CD14-positive monocyte (primary cell): ENCODE data around the gene OR52E5. TPM values are rescaled to one million over a fixed set of nuclear protein-coding genes. Genes with fewer than 3 reads are reported as not detected.

Experiments
- DNase-seq, 3 donors: peaks; one replicate each; pipeline ENCODE4 v3.0.0-alpha.2; 2011 to 2022
- H2AFZ ChIP-seq: 2 replicates; pipeline ENCODE4 v1.6.0; 2012; ENCODE audit warnings: mild to moderate bottlenecking, low read depth, low read length, inconsistent platforms; ENCODE audit not compliant: insufficient read depth, poor library complexity, severe bottlenecking
- H3K27ac ChIP-seq, 2 donors: 1 replicate in 1 of 2; 2 replicates in 1 of 2; pipeline ENCODE4 v1.5.1; 2012 to 2013; ENCODE audit warnings: low read length in 2 of 2, control low read depth in 1 of 2, inconsistent platforms in 1 of 2, low read depth in 1 of 2, mild to moderate bottlenecking in 1 of 2
- H3K27me3 ChIP-seq, 2 donors: one replicate each; pipeline versions ENCODE4 v1.6.0 to v1.6.1; 2011 to 2013; ENCODE audit warnings: low read length in 2 of 2; ENCODE audit not compliant: control insufficient read depth in 2 of 2, insufficient read depth in 2 of 2
- H3K36me3 ChIP-seq, 2 donors: replicated peaks in 1 of 2; 1 replicate in 1 of 2; 2 replicates in 1 of 2; pipeline versions ENCODE4 v1.5.1 to v1.6.1; 2012 to 2013; ENCODE audit warnings: low read length in 2 of 2, control low read depth in 1 of 2, inconsistent platforms in 1 of 2, mild to moderate bottlenecking in 1 of 2; ENCODE audit not compliant: insufficient read depth in 2 of 2, control insufficient read depth in 1 of 2
- H3K4me1 ChIP-seq, 2 donors: 1 replicate in 1 of 2; 2 replicates in 1 of 2; pipeline versions ENCODE4 v1.5.1 to v1.6.1; 2012 to 2013; ENCODE audit warnings: low read length in 2 of 2, control low read depth in 1 of 2, inconsistent platforms in 1 of 2, mild to moderate bottlenecking in 1 of 2, moderate library complexity in 1 of 2; ENCODE audit not compliant: insufficient read depth in 2 of 2, control insufficient read depth in 1 of 2
- H3K4me2 ChIP-seq: replicated peaks from 2 replicates; pipeline ENCODE3; 2012; ENCODE audit warnings: low read length, moderate library complexity, mild to moderate bottlenecking; ENCODE audit not compliant: poor library complexity, severe bottlenecking; ENCODE audit errors: extremely low read depth
- H3K4me3 ChIP-seq, 3 experiments: fragments of 200-600 bp in 1 of 3; sonication (generic) in 1 of 3; replicated peaks in 1 of 3; 1 replicate in 2 of 3; 2 replicates in 1 of 3; pipeline ENCODE4 v1.5.1; 2011 to 2013; ENCODE audit warnings: low read length in 3 of 3, mild to moderate bottlenecking in 3 of 3, control low read depth in 2 of 3, low read depth in 2 of 3, inconsistent platforms in 1 of 3, moderate library complexity in 1 of 3
- H3K79me2 ChIP-seq: 2 replicates; pipeline ENCODE4 v1.6.0; 2012; ENCODE audit warnings: mild to moderate bottlenecking, control low read depth, inconsistent platforms, low read length, moderate library complexity; ENCODE audit not compliant: insufficient read depth
- H3K9ac ChIP-seq: 2 replicates; pipeline ENCODE4 v1.6.0; 2017; ENCODE audit warnings: low read length, mild to moderate bottlenecking; ENCODE audit not compliant: insufficient read depth, poor library complexity, severe bottlenecking
- H3K9me3 ChIP-seq, 2 donors: replicated peaks in 1 of 2; 1 replicate in 1 of 2; 2 replicates in 1 of 2; pipeline versions ENCODE4 v1.5.1 to v1.6.1; 2012 to 2013; ENCODE audit warnings: low read length in 2 of 2, control low read depth in 1 of 2; ENCODE audit not compliant: control insufficient read depth in 1 of 2, insufficient read depth in 1 of 2
- H4K20me1 ChIP-seq: 2 replicates; pipeline ENCODE4 v1.6.0; 2012; ENCODE audit warnings: mild to moderate bottlenecking, low read length, control low read depth, moderate library complexity; ENCODE audit not compliant: insufficient read depth
- H3K27ac Mint-ChIP-seq, 7 donors: one replicate each; pipeline ENCODE4 v1.8.0; 2020; ENCODE audit warnings: mild to moderate bottlenecking in 7 of 7, mixed read lengths in 7 of 7, moderate library complexity in 6 of 7, inconsistent platforms in 2 of 7
- H3K27me3 Mint-ChIP-seq, 3 donors: one replicate each; pipeline ENCODE4 v1.8.0; 2021 to 2022; ENCODE audit warnings: low read depth in 3 of 3, mild to moderate bottlenecking in 3 of 3, mixed read lengths in 3 of 3, moderate library complexity in 3 of 3, inconsistent platforms in 1 of 3
- H3K36me3 Mint-ChIP-seq, 2 donors: one replicate each; pipeline ENCODE4 v1.8.0; 2020; ENCODE audit warnings: mixed read lengths in 2 of 2, inconsistent platforms in 1 of 2, mild to moderate bottlenecking in 1 of 2
- H3K4me1 Mint-ChIP-seq: one replicate; pipeline ENCODE4 v1.8.0; 2020; ENCODE audit warnings: mild to moderate bottlenecking, mixed read lengths
- H3K4me3 Mint-ChIP-seq, 2 donors: one replicate each; pipeline ENCODE4 v1.8.0; 2020; ENCODE audit warnings: mild to moderate bottlenecking in 2 of 2, mixed read lengths in 2 of 2, moderate library complexity in 1 of 2
- H3K9me3 Mint-ChIP-seq, 7 donors: one replicate each; pipeline ENCODE4 v1.8.0; 2020 to 2022; ENCODE audit warnings: mixed read lengths in 7 of 7, mild to moderate bottlenecking in 6 of 7, moderate library complexity in 6 of 7, inconsistent platforms in 2 of 7
- CTCF ChIP-seq: fragments of 200-600 bp; IDR thresholded peaks from one replicate; pipeline ENCODE4 v1.8.0; 2022; ENCODE audit warnings: antibody characterized with exemption, mild to moderate bottlenecking
- WGBS: methylation state at CpG from one replicate; pipeline ENCODE4 v1.1.5; 2013; ENCODE audit warnings: missing lambda C conversion rate; ENCODE audit not compliant: insufficient coverage; 5-methylcytosine and 5-hydroxymethylcytosine counted together
- intact Hi-C, 2 donors: fragments of 100-400 bp; cut with micrococcal nuclease; formaldehyde crosslinking; loops; one replicate each; pipeline versions ENCODE4 v1.15.0 to v1.15.1; 2023
- polyA plus RNA-seq, 3 donors: library from polyadenylated mRNA; depleted of rRNA in 1 of 3; unstranded in 2 of 3; stranded (reverse) in 1 of 3; fragments of 300-500 nt in 2 of 3; fragments of >200 nt in 1 of 3; fragmentation: Illumina TruSeq in 2 of 3; gene quantifications; 1 replicate in 2 of 3; 2 replicates in 1 of 3; pipeline ENCODE4 v1.2.3, GENCODE V29; 2012 to 2021

OR52E5 gene
- polyA plus RNA-seq, 3 donors, result not detected

- Histone ChIP-seq H3K27ac (no peak overlapping the region), H3K4me1 (no peaks in the 10 kb centered on the region), H3K27me3 (no peaks in the 10 kb centered on the region), H3K4me2 (no peak overlapping the region), H4K20me1 (no peaks in the 10 kb centered on the region), H3K4me3 (no peak overlapping the region), H2AFZ (no peak overlapping the region), H3K36me3 (no peaks in the 10 kb centered on the region), H3K9ac (no peak overlapping the region), H3K9me3 (peaks cover 37 to 61% of the 10 kb centered on the region in 2 donors), H3K79me2 (no peaks in the 10 kb centered on the region)
- Mint-ChIP-seq H3K4me3 (no peak overlapping the region), H3K27me3 (no peaks in the 10 kb centered on the region), H3K9me3 (peaks cover 38 to 65% (median 49%) of the 10 kb centered on the region in 7 donors), H3K4me1 (no peaks in the 10 kb centered on the region), H3K27ac (no peak overlapping the region), H3K36me3 (no peaks in the 10 kb centered on the region)
- intact Hi-C loops, result no loop called here
- no peak for TF ChIP-seq CTCF
- WGBS, result 89% methylated on average over 19 of the region's 19 CpGs
- no peak for DNase-seq
Observed at GRCh38 chr11:5930614-5931013, 37.6 kb downstream of the OR52E5 start.

GRCh38 chr11:5931061-5931460 lies 38.1 kb downstream of the OR52E5 start:
- Histone ChIP-seq H3K9me3 (peaks cover 37 to 64% of the 10 kb centered on the region in 2 donors), H2AFZ (no peak overlapping the region), H3K9ac (no peak overlapping the region), H3K4me2 (no peak overlapping the region), H4K20me1 (no peaks in the 10 kb centered on the region), H3K36me3 (no peaks in the 10 kb centered on the region), H3K4me3 (no peak overlapping the region), H3K4me1 (no peaks in the 10 kb centered on the region), H3K27me3 (no peaks in the 10 kb centered on the region), H3K79me2 (no peaks in the 10 kb centered on the region), H3K27ac (no peak overlapping the region)
- no peaks in the 10 kb centered on the region for H3K27me3 Mint-ChIP-seq
- H3K36me3 Mint-ChIP-seq, result no peaks in the 10 kb centered on the region
- peaks cover 38 to 70% (median 52%) of the 10 kb centered on the region in 7 donors for H3K9me3 Mint-ChIP-seq
- H3K4me1 Mint-ChIP-seq, result no peaks in the 10 kb centered on the region
- intact Hi-C loops, result no loop called here
- no peak overlapping the region for H3K4me3 Mint-ChIP-seq
- H3K27ac Mint-ChIP-seq, result no peak overlapping the region
- no peak for DNase-seq
- TF ChIP-seq CTCF, result no peak
- 99% methylated on average over 8 of the region's 8 CpGs for WGBS
